ENCODE data around the gene MYOF. TPM values are rescaled to one million over a fixed set of nuclear protein-coding genes. Genes with fewer than 3 reads are reported as not detected.
A peak's percentile ranks its signal among the peaks of the same experiment; 100 is the strongest.

The MYOF gene
- total RNA-seq, 4 donors from 2014 or later = 77.8 to 174 (median 116) TPM

DNA sequence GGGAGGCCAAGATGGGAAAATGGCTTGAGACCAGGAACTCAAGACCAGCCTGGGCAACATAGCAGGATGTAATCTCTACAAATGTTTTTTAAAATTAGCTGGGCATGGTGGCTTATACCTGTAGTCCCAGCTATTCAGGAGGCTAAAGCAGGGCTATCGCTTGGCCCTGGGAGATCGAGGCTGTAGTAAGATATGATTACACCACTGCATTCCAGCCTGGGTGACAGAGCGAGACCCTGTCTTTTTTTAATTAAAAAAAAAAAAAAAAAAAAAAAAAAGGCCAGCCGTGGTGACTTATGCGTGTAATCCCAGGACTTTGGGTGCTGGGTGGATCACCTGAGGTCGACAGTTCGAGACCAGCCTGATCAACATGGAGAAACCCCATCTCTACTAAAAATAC, 27.4 kb downstream of the MYOF start:
- TF ChIP-seq POLR2A (IDR thresholded peaks at IDR 0.05) (no peak), POLR2AphosphoS5 (IDR thresholded peaks at IDR 0.05) (no peak), EP300 (IDR thresholded peaks at IDR 0.05) (no peak)
- TF ChIP-seq, protein P1, sequence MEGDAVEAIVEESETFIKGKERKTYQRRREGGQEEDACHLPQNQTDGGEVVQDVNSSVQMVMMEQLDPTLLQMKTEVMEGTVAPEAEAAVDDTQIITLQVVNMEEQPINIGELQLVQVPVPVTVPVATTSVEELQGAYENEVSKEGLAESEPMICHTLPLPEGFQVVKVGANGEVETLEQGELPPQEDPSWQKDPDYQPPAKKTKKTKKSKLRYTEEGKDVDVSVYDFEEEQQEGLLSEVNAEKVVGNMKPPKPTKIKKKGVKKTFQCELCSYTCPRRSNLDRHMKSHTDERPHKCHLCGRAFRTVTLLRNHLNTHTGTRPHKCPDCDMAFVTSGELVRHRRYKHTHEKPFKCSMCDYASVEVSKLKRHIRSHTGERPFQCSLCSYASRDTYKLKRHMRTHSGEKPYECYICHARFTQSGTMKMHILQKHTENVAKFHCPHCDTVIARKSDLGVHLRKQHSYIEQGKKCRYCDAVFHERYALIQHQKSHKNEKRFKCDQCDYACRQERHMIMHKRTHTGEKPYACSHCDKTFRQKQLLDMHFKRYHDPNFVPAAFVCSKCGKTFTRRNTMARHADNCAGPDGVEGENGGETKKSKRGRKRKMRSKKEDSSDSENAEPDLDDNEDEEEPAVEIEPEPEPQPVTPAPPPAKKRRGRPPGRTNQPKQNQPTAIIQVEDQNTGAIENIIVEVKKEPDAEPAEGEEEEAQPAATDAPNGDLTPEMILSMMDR (IDR thresholded peaks at IDR 0.05) = no peak
- Histone ChIP-seq H3K4me3 (no peak overlapping the region), H3K27me3 (no peaks in the 10 kb centered on the region), H3K36me3 (peaks cover 32% of the 10 kb centered on the region), H3K27ac (peak overlapping the region; percentile 61), H3K4me1 (peaks cover 41% of the 10 kb centered on the region), H3K9me3 (no peaks in the 10 kb centered on the region)
- peak in 1 of 2 donors; percentile 14 for DNase-seq (ENCODE audit: low spot score in 2 of 2)
- WGBS = 97% methylated on average over 7 of the region's 7 CpGs

DNA sequence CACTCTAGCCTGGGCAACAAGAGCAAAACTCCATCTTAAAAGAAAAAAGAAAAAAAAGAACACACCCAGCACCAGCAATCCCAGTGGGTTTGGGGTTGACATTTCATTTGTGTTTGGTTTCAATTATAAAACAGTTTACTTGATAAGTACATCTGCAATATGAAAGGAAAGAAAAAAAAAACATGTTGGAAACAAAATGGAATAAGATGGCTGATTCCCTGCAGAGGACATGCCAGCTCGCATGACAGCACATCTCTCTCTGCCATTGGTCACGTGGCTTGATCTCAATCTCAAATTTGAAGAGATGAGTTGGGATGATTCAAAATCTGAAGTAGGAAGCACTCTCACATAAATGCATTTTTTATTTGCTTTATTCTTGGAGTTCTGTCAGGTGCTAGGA, 28.0 kb downstream of the MYOF start:
- Histone ChIP-seq H3K27ac (peak overlapping the region; percentile 61), H3K4me1 (peaks cover 35% of the 10 kb centered on the region), H3K4me3 (no peak overlapping the region), H3K36me3 (peaks cover 37% of the 10 kb centered on the region), H3K27me3 (no peaks in the 10 kb centered on the region), H3K9me3 (no peaks in the 10 kb centered on the region)
- TF ChIP-seq EP300 (IDR thresholded peaks at IDR 0.05) = no peak
- TF ChIP-seq, protein P1 (IDR thresholded peaks at IDR 0.05) = no peak
- TF ChIP-seq POLR2AphosphoS5 (IDR thresholded peaks at IDR 0.05) = no peak
- TF ChIP-seq POLR2A (IDR thresholded peaks at IDR 0.05) = no peak
- DNase-seq (ENCODE audit: low spot score in 2 of 2) = no peak
- WGBS = 59% methylated on average over 2 of the region's 2 CpGs

DNA sequence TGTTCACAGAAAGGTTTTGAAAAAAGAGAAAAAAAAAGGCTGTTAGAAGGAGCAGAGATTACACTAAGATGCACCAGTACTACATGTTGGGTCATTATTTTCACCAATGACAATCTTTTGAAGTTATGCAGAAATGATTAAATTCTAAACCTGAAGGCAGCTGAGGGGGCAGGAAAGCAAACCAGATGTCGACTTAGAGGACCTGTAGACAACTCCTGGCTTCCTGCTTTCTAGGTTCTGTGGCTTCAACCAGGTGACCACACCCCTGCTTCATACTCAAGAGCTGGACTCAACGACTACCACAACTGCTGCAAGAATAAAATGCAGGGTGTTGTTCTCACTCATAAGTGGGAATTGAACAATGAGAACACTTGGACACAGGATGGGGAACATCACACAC, 30.0 kb downstream of the MYOF start:
- Histone ChIP-seq H3K4me3 (no peak overlapping the region), H3K27me3 (no peaks in the 10 kb centered on the region), H3K36me3 (peaks cover 49% of the 10 kb centered on the region), H3K27ac (no peak overlapping the region), H3K9me3 (no peaks in the 10 kb centered on the region), H3K4me1 (peaks cover 16% of the 10 kb centered on the region)
- no peak for DNase-seq (ENCODE audit: low spot score in 2 of 2)
- 43% methylated on average over 2 of the region's 2 CpGs for WGBS
- TF ChIP-seq POLR2A (IDR thresholded peaks at IDR 0.05) (no peak), POLR2AphosphoS5 (IDR thresholded peaks at IDR 0.05) (no peak), EP300 (IDR thresholded peaks at IDR 0.05) (no peak)
- TF ChIP-seq, protein P1 (IDR thresholded peaks at IDR 0.05) = no peak

DNA sequence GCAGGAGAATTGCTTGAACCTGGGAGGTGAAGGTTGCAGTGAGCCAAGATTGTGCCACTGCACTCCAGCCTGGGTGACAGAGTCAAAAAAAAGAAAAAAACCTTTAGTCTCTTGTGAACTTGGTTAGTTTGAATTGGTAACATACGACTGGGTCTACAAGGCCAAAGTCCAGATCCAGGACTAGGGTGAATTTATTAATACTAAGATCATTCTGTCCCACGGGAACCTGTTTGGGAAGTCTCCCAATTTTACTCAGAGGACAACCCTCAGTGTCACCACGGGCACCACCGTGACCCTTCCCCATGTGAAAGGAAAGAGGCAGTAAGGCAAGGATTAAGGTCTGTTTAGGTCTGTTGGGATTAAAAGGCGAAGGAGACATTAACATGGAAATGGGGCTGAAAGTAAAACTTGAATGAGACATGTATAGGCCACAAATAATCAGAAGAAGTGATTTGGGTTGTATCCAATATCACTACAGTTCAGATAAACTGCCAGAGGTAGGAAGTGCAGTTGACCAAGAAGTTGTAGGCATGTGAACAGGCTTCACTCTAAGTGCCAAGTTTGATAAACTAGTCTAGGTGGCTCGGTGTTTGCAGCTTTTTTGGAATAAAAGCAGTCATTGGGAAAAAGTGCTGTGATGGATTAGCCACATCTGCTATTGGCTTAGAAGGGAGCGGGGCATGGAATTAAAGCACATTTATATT, 30.7 kb downstream of the MYOF start:
- H3K36me3 ChIP-seq = peaks cover 47% of the 10 kb centered on the region

DNA sequence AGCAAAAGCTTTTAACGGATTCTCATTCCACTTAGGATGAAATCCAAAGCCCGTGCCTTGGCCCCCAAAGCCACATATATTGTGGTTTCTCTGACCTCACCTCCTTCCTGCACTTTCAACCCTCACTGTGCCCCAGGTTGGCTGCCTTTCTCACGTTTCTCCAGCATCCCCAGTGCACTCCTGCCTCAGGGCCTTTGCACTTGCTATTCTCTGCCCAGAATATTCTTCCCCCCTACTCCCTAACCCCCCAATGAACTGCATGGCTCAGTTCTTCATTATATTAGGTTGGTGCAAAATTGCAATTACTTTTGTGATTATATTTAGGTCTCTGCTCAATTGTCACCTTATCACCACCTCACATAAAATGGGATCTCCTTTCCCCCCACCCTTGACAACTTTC, 34.2 kb downstream of the MYOF start:
- 43% methylated on average over 3 of the region's 3 CpGs for WGBS
- no peaks in the 10 kb centered on the region for H3K27me3 ChIP-seq
- H3K9me3 ChIP-seq = no peaks in the 10 kb centered on the region
- TF ChIP-seq, protein P1 (IDR thresholded peaks at IDR 0.05) = no peak
- no peak for TF ChIP-seq EP300 (IDR thresholded peaks at IDR 0.05)
- no peak for TF ChIP-seq POLR2A (IDR thresholded peaks at IDR 0.05)
- no peak for TF ChIP-seq POLR2AphosphoS5 (IDR thresholded peaks at IDR 0.05)
- no peak overlapping the region for H3K4me3 ChIP-seq
- no peak for DNase-seq (ENCODE audit: low spot score in 2 of 2)
- H3K4me1 ChIP-seq = peaks cover 38% of the 10 kb centered on the region
- H3K27ac ChIP-seq = no peak overlapping the region
- H3K36me3 ChIP-seq = peaks cover 37% of the 10 kb centered on the region

More for the DNA sequence above, 30.7 kb downstream of the MYOF start:
- Histone ChIP-seq H3K27ac (no peak overlapping the region), H3K27me3 (no peaks in the 10 kb centered on the region), H3K4me3 (no peak overlapping the region), H3K9me3 (no peaks in the 10 kb centered on the region), H3K4me1 (peaks cover 13% of the 10 kb centered on the region)
- no peak for DNase-seq (ENCODE audit: low spot score in 2 of 2)
- WGBS = 74% methylated on average over 7 of the region's 7 CpGs
- no peak for TF ChIP-seq EP300 (IDR thresholded peaks at IDR 0.05)
- TF ChIP-seq POLR2AphosphoS5 (IDR thresholded peaks at IDR 0.05) = no peak
- TF ChIP-seq POLR2A (IDR thresholded peaks at IDR 0.05) = no peak

Data from suprapubic skin (tissue), 4 donors.